Measurements from ENCODE around the gene GPX7.

DNA sequence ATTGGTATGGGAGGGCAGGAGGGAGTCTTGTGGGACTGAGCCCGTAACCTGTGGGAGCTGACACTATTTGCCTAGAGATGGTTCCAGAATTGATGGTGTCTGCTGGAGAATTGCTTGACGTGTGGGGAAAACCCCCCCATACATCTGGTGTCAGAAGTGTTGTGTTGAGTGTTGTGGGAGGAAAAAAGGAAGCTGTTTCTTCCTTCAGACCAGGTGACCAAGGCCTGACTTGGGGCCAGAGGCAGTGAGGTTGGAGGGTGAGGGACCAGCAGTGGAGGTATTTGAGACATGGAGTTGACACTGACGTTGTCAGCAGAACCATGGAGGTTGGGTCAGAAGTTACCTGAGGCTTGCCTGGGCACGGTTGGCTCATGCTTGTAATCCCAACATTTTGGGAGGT, 39.1 kb downstream of the GPX7 start:
- TF ChIP-seq, protein P1, sequence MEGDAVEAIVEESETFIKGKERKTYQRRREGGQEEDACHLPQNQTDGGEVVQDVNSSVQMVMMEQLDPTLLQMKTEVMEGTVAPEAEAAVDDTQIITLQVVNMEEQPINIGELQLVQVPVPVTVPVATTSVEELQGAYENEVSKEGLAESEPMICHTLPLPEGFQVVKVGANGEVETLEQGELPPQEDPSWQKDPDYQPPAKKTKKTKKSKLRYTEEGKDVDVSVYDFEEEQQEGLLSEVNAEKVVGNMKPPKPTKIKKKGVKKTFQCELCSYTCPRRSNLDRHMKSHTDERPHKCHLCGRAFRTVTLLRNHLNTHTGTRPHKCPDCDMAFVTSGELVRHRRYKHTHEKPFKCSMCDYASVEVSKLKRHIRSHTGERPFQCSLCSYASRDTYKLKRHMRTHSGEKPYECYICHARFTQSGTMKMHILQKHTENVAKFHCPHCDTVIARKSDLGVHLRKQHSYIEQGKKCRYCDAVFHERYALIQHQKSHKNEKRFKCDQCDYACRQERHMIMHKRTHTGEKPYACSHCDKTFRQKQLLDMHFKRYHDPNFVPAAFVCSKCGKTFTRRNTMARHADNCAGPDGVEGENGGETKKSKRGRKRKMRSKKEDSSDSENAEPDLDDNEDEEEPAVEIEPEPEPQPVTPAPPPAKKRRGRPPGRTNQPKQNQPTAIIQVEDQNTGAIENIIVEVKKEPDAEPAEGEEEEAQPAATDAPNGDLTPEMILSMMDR (IDR thresholded peaks at IDR 0.05): no peak
- TF ChIP-seq POLR2AphosphoS5 (IDR thresholded peaks at IDR 0.05): no peak

All from breast epithelium (tissue), 3 donors.